ENCODE results near the gene ANO2. TPM values are rescaled to one million over a fixed set of nuclear protein-coding genes. Genes with fewer than 3 reads are reported as not detected.

Gene ANO2
- total and polyA plus RNA-seq, 2 donors (not counting 3 experiments of a cell fraction or from before 2014, with no cell fraction given): 15.4 to 65.0 TPM

DNA sequence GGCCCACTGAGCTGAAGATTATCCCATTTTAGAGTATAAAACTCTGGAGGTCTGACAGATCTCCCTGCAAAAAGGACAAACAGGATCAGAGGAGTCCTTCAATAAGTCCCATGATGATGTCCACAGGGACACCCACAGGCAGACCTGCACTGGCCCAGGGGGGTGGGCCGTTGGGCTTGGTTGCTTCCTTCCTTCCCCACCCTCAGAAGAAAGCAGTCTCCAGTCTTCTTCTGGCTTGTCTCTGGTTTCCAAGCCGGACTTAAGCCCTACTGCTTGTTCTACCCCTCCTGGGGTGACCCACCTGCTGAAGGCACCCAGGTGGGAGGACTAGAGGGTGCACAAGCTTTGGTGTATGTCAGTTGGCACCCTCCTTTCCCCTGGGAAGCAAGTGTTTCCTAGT lies 209.0 kb downstream of the ANO2 start:
- TF ChIP-seq MYC (IDR thresholded peaks at IDR 0.05; ENCODE audit: low read depth, low read length): no peak
- no peak for TF ChIP-seq GATA2 (IDR thresholded peaks at IDR 0.05; ENCODE audit: insufficient read depth, insufficient read length, low read depth, low read length)
- TF ChIP-seq EZH2 (IDR thresholded peaks at IDR 0.05; ENCODE audit: borderline replicate concordance, low read depth, low read length, severe bottlenecking): no peak
- no peak for TF ChIP-seq JUN (IDR thresholded peaks at IDR 0.05; ENCODE audit: borderline replicate concordance, insufficient read depth, insufficient read length, low read depth)
- no peak for TF ChIP-seq POLR2A (IDR thresholded peaks at IDR 0.05; ENCODE audit: low read depth, low read length)
- no peak for TF ChIP-seq POLR2AphosphoS5 (IDR thresholded peaks at IDR 0.05; ENCODE audit: insufficient read depth, low read depth, low read length)
- TF ChIP-seq FOS (IDR thresholded peaks at IDR 0.05; ENCODE audit: borderline replicate concordance, insufficient read depth, low read length): no peak
- TF ChIP-seq, protein P1, sequence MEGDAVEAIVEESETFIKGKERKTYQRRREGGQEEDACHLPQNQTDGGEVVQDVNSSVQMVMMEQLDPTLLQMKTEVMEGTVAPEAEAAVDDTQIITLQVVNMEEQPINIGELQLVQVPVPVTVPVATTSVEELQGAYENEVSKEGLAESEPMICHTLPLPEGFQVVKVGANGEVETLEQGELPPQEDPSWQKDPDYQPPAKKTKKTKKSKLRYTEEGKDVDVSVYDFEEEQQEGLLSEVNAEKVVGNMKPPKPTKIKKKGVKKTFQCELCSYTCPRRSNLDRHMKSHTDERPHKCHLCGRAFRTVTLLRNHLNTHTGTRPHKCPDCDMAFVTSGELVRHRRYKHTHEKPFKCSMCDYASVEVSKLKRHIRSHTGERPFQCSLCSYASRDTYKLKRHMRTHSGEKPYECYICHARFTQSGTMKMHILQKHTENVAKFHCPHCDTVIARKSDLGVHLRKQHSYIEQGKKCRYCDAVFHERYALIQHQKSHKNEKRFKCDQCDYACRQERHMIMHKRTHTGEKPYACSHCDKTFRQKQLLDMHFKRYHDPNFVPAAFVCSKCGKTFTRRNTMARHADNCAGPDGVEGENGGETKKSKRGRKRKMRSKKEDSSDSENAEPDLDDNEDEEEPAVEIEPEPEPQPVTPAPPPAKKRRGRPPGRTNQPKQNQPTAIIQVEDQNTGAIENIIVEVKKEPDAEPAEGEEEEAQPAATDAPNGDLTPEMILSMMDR (IDR thresholded peaks at IDR 0.05; ENCODE audit: extremely low read depth in 1 of 2, insufficient read depth in 1 of 2, low read depth in 1 of 2, low read length in 2 of 2): no peak
- TF ChIP-seq, protein P2, sequence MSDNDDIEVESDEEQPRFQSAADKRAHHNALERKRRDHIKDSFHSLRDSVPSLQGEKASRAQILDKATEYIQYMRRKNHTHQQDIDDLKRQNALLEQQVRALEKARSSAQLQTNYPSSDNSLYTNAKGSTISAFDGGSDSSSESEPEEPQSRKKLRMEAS (IDR thresholded peaks at IDR 0.05; ENCODE audit: insufficient read depth, insufficient read length): no peak

More for the DNA sequence above, 209.0 kb downstream of the ANO2 start:
- Histone ChIP-seq H3K9ac (replicated peaks; ENCODE audit: extremely low read depth, insufficient read depth, low read length) (no peak overlapping the region), H3K4me2 (ENCODE audit: insufficient read depth, low read length) (no peak overlapping the region), H3K9me3 (replicated peaks; ENCODE audit: control insufficient read depth, insufficient read depth, low read length) (no peaks in the 10 kb centered on the region), H3K4me3 (replicated peaks in 1 of 3; ENCODE audit: insufficient read depth in 1 of 3, low read depth in 1 of 3, low read length in 3 of 3) (no peak overlapping the region), H2AFZ (ENCODE audit: low read depth, low read length) (no peak overlapping the region), H3K27me3 (ENCODE audit: control insufficient read depth in 2 of 2, insufficient read depth in 2 of 2, low read length in 2 of 2) (no peaks in the 10 kb centered on the region), H3K36me3 (ENCODE audit: control insufficient read depth in 2 of 2, extremely low read depth in 1 of 2, insufficient read depth in 2 of 2, low read length in 2 of 2) (peaks cover 16 to 43% of the 10 kb centered on the region in 2 experiments), H3K4me1 (ENCODE audit: control insufficient read depth, extremely low read depth, insufficient read depth, low read length) (no peaks in the 10 kb centered on the region), H3K79me2 (ENCODE audit: control insufficient read depth, insufficient read depth, low read length) (no peaks in the 10 kb centered on the region), H3K9me1 (replicated peaks; ENCODE audit: control insufficient read depth, extremely low read depth, insufficient read depth, low read length) (no peaks in the 10 kb centered on the region), H3K27ac (ENCODE audit: insufficient read depth, low read depth, low read length) (no peak overlapping the region), H4K20me1 (replicated peaks; ENCODE audit: control insufficient read depth, extremely low read depth, insufficient read depth, low read length) (peaks cover 3% of the 10 kb centered on the region)
- DNase-seq (ENCODE audit: low read depth, low spot score) (no peak), FAIRE-seq (no peak)
- ChIA-PET POLR2A (no interaction called here), CTCF (interaction anchor here (7.5 kb wide), 1 partner anchor 9 kb away, joined by 57 read pairs; no protein-coding TSS in a partner anchor)
- no TSS peak for BruUV-seq (replicated peaks)
- dilution Hi-C loops (cut with MboI; ENCODE audit: extremely low pct_ligation_motif_present, low sequenced_read_pairs): no loop called here
- intact Hi-C loops (cut with micrococcal nuclease): no loop called here
